ENCODE measurements around the gene BRAP. TPM values are rescaled to one million over a fixed set of nuclear protein-coding genes. Genes with fewer than 3 reads are reported as not detected.

Gene BRAP
- total and polyA plus RNA-seq, 10 of the 15 experiments (the other 5 are each of a cell fraction or from before 2014, with no cell fraction given) = 2.3 to 28.2 (median 17.8) TPM

DNA sequence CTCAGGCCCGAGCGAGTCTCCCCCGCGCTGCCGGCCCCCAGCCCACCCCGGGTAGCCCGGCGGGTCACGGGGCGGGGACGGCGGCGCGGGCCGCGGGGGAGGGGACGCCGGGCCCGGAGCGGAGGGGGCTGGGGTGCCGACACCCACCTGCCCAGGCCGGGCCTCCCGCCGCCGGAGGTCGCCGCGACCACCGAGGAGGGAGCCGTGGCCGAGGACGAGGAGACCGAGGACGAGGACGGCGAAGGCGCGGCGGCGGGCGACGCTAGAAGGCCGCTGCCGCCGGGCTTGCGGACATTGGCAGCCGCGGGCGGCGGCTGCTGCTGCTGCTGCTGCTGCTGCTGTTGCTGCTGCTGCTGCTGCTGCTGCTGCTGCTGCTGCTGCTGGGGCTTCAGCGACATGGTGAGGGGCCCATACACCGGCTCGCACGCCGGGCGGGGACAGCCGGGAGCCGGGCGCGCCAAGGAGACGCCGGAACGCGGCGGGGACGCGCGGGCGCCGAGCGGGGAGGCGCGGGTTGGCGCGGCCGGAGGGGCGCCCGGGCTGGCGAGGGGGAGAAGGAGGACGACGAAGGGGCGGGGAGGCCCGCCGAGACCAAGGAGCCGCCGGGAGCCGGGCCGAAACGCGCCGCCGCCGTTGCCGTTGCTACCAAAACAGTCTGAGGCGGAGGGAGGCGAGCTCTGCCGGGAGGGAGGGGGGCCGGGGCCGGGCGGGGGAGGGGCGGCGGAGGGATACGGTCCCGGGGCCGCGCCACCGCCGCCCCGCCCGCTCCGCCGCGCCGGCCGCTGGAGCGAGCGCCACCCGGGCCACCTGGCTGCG lies 86.9 kb downstream of the BRAP start, which contains the start of gene ATXN2:
Gene ATXN2, minus strand, starts transcription at position 679 of the 816 bp plus-strand sequence. Its CDS starts 281 bp downstream, at position 398.
- no peak for DNase-seq (ENCODE audit: low read depth, low spot score)
- ATAC-seq = peak; percentile 25
- H3K9ac ChIP-seq (ENCODE audit: control insufficient read depth, insufficient read depth, low read length) = peak within 1 kb of the TSS; percentile 88
- in situ Hi-C loops (cut with MboI) (no loop called here), intact Hi-C loops (cut with micrococcal nuclease; ENCODE audit: unreplicated experiment) (no loop called here)
- BruUV-seq (replicated peaks) = no TSS peak
- H2AFZ ChIP-seq (ENCODE audit: control insufficient read depth, low read depth, low read length) = peak within 1 kb of the TSS; percentile 88
- CTCF ChIA-PET = no interaction called here
- H3K36me3 ChIP-seq (ENCODE audit: control insufficient read depth in 2 of 2, insufficient read depth in 2 of 2, low read length in 1 of 2) = no peaks in the 10 kb centered on the region
- POLR2A ChIA-PET = no interaction called here
- RAD21 ChIA-PET (ENCODE audit: unreplicated experiment) = interaction anchor here (1.2 kb wide), 1 partner anchor 87 kb away, joined by 3 read pairs; the partner anchor contains the start of gene ACAD10
- H3K4me2 ChIP-seq (ENCODE audit: control insufficient read depth, insufficient read depth) = peak within 1 kb of the TSS; percentile 79
- H4K20me1 ChIP-seq (ENCODE audit: control insufficient read depth, insufficient read depth) = no peaks in the 10 kb centered on the region
- FAIRE-seq = no peak
- H3K4me3 ChIP-seq = peak within 1 kb of the TSS; percentile 99
- no peaks in the 10 kb centered on the region for H3K27me3 ChIP-seq (replicated peaks in 1 of 2; ENCODE audit: control insufficient read depth in 2 of 2, insufficient read depth in 2 of 2, low read length in 1 of 2)
- peaks cover 56% of the 10 kb centered on the region for H3K79me2 ChIP-seq (ENCODE audit: control insufficient read depth, insufficient read depth, low read length)
- under 1% methylated on average over 50 of the region's 119 CpGs for WGBS (ENCODE audit: insufficient coverage, insufficient replicate concordance, low lambda C conversion rate, missing lambda C conversion rate)
- H3K4me1 ChIP-seq (ENCODE audit: control insufficient read depth, insufficient read depth, low read length) = no peaks in the 10 kb centered on the region
- peak within 1 kb of the TSS; percentile 96 for H3K27ac ChIP-seq (ENCODE audit: control insufficient read depth, insufficient read depth)
- no peaks in the 10 kb centered on the region for H3K9me3 ChIP-seq (replicated peaks; ENCODE audit: control insufficient read depth, insufficient read depth, low read length)
- SMC1A ChIA-PET (ENCODE audit: uncharacterized antibody, unreplicated experiment) = no interaction called here
- TF ChIP-seq SUPT20H (IDR thresholded peaks at IDR 0.05; ENCODE audit: borderline replicate concordance, control insufficient read depth, low read depth, low read length) = no peak
- TF ChIP-seq POLR2A (IDR thresholded peaks at IDR 0.05; ENCODE audit: low read depth, low read length) = peak; percentile 62; the same call in 1 of the 2 replicates
- TF ChIP-seq, protein P1, sequence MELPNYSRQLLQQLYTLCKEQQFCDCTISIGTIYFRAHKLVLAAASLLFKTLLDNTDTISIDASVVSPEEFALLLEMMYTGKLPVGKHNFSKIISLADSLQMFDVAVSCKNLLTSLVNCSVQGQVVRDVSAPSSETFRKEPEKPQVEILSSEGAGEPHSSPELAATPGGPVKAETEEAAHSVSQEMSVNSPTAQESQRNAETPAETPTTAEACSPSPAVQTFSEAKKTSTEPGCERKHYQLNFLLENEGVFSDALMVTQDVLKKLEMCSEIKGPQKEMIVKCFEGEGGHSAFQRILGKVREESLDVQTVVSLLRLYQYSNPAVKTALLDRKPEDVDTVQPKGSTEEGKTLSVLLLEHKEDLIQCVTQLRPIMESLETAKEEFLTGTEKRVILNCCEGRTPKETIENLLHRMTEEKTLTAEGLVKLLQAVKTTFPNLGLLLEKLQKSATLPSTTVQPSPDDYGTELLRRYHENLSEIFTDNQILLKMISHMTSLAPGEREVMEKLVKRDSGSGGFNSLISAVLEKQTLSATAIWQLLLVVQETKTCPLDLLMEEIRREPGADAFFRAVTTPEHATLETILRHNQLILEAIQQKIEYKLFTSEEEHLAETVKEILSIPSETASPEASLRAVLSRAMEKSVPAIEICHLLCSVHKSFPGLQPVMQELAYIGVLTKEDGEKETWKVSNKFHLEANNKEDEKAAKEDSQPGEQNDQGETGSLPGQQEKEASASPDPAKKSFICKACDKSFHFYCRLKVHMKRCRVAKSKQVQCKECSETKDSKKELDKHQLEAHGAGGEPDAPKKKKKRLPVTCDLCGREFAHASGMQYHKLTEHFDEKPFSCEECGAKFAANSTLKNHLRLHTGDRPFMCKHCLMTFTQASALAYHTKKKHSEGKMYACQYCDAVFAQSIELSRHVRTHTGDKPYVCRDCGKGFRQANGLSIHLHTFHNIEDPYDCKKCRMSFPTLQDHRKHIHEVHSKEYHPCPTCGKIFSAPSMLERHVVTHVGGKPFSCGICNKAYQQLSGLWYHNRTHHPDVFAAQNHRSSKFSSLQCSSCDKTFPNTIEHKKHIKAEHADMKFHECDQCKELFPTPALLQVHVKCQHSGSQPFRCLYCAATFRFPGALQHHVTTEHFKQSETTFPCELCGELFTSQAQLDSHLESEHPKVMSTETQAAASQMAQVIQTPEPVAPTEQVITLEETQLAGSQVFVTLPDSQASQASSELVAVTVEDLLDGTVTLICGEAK (IDR thresholded peaks at IDR 0.05; ENCODE audit: borderline replicate concordance) = no peak
- peak; percentile 20; the same call in 1 of the 2 replicates for TF ChIP-seq SIN3A (IDR thresholded peaks at IDR 0.05; ENCODE audit: low read depth, low read length)
- peak; percentile 23; the same call in 1 of the 2 replicates for TF ChIP-seq RB1 (IDR thresholded peaks at IDR 0.05; ENCODE audit: borderline replicate concordance)
- TF ChIP-seq WRNIP1 (IDR thresholded peaks at IDR 0.05; ENCODE audit: borderline replicate concordance, low read depth, low read length) = no peak
- TF ChIP-seq BACH1 (IDR thresholded peaks at IDR 0.05; ENCODE audit: borderline replicate concordance) = peak; percentile 11; the same call in 1 of the 2 replicates
- TF ChIP-seq, protein P2, sequence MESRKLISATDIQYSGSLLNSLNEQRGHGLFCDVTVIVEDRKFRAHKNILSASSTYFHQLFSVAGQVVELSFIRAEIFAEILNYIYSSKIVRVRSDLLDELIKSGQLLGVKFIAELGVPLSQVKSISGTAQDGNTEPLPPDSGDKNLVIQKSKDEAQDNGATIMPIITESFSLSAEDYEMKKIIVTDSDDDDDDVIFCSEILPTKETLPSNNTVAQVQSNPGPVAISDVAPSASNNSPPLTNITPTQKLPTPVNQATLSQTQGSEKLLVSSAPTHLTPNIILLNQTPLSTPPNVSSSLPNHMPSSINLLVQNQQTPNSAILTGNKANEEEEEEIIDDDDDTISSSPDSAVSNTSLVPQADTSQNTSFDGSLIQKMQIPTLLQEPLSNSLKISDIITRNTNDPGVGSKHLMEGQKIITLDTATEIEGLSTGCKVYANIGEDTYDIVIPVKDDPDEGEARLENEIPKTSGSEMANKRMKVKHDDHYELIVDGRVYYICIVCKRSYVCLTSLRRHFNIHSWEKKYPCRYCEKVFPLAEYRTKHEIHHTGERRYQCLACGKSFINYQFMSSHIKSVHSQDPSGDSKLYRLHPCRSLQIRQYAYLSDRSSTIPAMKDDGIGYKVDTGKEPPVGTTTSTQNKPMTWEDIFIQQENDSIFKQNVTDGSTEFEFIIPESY (IDR thresholded peaks at IDR 0.05) = no peak
- no peak; the same call in none of the 2 replicates for TF ChIP-seq LARP7 (IDR thresholded peaks at IDR 0.05)
- no peak for TF ChIP-seq E4F1 (IDR thresholded peaks at IDR 0.05; ENCODE audit: borderline replicate concordance, partially characterized antibody)
- no peak for TF ChIP-seq JUND (IDR thresholded peaks at IDR 0.05; ENCODE audit: low read depth, low read length)
- TF ChIP-seq, protein P3, sequence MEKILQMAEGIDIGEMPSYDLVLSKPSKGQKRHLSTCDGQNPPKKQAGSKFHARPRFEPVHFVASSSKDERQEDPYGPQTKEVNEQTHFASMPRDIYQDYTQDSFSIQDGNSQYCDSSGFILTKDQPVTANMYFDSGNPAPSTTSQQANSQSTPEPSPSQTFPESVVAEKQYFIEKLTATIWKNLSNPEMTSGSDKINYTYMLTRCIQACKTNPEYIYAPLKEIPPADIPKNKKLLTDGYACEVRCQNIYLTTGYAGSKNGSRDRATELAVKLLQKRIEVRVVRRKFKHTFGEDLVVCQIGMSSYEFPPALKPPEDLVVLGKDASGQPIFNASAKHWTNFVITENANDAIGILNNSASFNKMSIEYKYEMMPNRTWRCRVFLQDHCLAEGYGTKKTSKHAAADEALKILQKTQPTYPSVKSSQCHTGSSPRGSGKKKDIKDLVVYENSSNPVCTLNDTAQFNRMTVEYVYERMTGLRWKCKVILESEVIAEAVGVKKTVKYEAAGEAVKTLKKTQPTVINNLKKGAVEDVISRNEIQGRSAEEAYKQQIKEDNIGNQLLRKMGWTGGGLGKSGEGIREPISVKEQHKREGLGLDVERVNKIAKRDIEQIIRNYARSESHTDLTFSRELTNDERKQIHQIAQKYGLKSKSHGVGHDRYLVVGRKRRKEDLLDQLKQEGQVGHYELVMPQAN (conservative IDR thresholded peaks at IDR 0.05) = peak; percentile 71

Measured in GM12878 (cell line).